ENCODE results near the gene C1orf53.

GRCh38 chr1:197921235-197922069, 19.0 kb downstream of the C1orf53 start:
- TF ChIP-seq CTCF (conservative IDR thresholded peaks at IDR 0.05) (no peak), ZFX (IDR thresholded peaks at IDR 0.05) (no peak)

Data from C4-2B (cell line).